Measurements from ENCODE around the gene RANBP9.

The RANBP9 gene

DNA sequence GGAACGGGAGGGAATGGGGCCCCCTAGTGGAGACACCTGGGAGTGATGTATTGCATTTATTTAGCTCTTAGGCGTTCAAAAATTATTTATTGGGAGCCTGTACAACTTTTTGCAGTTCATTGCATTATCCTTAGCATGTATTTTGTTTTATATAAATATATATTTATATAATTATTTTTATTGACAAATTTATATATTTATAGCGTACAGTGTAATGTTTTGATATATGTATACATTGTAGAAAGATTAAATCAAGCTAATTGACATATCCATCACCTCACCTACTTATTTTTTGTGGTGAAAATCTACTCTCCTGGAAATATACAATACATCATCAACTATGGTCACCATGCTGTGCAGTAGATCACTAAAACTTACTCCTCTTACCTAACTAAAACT is 136.3 kb downstream of the RANBP9 start:
- Histone ChIP-seq H3K27ac (ENCODE audit: extremely low read depth, low read depth, low read length) (peak overlapping the region; percentile 93; the same call in 1 of the 2 replicates), H3K4me3 (ENCODE audit: low read depth, low read length) (peak overlapping the region; percentile 86), H3K9me3 (ENCODE audit: control insufficient read depth, insufficient read depth, low read depth, low read length) (no peaks in the 10 kb centered on the region), H3K4me1 (ENCODE audit: control insufficient read depth, insufficient read depth, low read length) (0 out of 2 replicates have a peak, but pooled peaks cover 3% of the 10 kb centered on the region), H3K36me3 (ENCODE audit: control insufficient read depth in 2 of 2, insufficient read depth in 1 of 2, low read length in 2 of 2) (peaks cover 0 to 7% of the 10 kb centered on the region in 2 experiments; a peak in 1 of 3 replicates)
- ChIA-PET CTCF (interaction anchor here (0.5 to 4.6 kb wide), 59 partner anchors 9 to 770 kb away, joined by 3 to 62 read pairs (median 4); partner anchors contain the start of genes GFOD1, NOL7 and TBC1D7), POLR2A (interaction anchor here (0.8 to 3.2 kb wide), 25 partner anchors 11 to 273 kb away, joined by 3 to 49 read pairs (median 4); partner anchors contain the start of genes GFOD1, NOL7 and TBC1D7)
- TF ChIP-seq ZNF610 (tag by site-specific recombination; IDR thresholded peaks at IDR 0.05; ENCODE audit: borderline replicate concordance) (peak; percentile 0; the same call in 1 of the 2 replicates), ZNF600 (tag by site-specific recombination; IDR thresholded peaks at IDR 0.05) (peak; percentile 4), MEIS1 (CRISPR knock-in tag; IDR thresholded peaks at IDR 0.05; ENCODE audit: borderline replicate concordance) (no peak), ZBTB21 (tag by site-specific recombination; IDR thresholded peaks at IDR 0.05) (0 out of 2 replicates have a peak, but pooled peaks have one; percentile 8), ZNF654 (tag by site-specific recombination; IDR thresholded peaks at IDR 0.05; ENCODE audit: low read depth) (peak; percentile 59; the same call in 1 of the 2 replicates), ZSCAN30 (tag by site-specific recombination; IDR thresholded peaks at IDR 0.05) (0 out of 2 replicates have a peak, but pooled peaks have one; percentile 6)
- TF ChIP-seq, protein P1, sequence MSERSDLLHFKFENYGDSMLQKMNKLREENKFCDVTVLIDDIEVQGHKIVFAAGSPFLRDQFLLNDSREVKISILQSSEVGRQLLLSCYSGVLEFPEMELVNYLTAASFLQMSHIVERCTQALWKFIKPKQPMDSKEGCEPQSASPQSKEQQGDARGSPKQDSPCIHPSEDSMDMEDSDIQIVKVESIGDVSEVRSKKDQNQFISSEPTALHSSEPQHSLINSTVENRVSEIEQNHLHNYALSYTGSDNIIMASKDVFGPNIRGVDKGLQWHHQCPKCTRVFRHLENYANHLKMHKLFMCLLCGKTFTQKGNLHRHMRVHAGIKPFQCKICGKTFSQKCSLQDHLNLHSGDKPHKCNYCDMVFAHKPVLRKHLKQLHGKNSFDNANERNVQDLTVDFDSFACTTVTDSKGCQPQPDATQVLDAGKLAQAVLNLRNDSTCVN (tag by site-specific recombination; optimal IDR thresholded peaks at IDR 0.05), result no peak
- TF ChIP-seq, protein P2, sequence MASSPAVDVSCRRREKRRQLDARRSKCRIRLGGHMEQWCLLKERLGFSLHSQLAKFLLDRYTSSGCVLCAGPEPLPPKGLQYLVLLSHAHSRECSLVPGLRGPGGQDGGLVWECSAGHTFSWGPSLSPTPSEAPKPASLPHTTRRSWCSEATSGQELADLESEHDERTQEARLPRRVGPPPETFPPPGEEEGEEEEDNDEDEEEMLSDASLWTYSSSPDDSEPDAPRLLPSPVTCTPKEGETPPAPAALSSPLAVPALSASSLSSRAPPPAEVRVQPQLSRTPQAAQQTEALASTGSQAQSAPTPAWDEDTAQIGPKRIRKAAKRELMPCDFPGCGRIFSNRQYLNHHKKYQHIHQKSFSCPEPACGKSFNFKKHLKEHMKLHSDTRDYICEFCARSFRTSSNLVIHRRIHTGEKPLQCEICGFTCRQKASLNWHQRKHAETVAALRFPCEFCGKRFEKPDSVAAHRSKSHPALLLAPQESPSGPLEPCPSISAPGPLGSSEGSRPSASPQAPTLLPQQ (tag by site-specific recombination; IDR thresholded peaks at IDR 0.05), result no peak
- TF ChIP-seq, protein P3, sequence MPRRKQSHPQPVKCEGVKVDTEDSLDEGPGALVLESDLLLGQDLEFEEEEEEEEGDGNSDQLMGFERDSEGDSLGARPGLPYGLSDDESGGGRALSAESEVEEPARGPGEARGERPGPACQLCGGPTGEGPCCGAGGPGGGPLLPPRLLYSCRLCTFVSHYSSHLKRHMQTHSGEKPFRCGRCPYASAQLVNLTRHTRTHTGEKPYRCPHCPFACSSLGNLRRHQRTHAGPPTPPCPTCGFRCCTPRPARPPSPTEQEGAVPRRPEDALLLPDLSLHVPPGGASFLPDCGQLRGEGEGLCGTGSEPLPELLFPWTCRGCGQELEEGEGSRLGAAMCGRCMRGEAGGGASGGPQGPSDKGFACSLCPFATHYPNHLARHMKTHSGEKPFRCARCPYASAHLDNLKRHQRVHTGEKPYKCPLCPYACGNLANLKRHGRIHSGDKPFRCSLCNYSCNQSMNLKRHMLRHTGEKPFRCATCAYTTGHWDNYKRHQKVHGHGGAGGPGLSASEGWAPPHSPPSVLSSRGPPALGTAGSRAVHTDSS (tag by site-specific recombination; IDR thresholded peaks at IDR 0.05), result no peak

DNA sequence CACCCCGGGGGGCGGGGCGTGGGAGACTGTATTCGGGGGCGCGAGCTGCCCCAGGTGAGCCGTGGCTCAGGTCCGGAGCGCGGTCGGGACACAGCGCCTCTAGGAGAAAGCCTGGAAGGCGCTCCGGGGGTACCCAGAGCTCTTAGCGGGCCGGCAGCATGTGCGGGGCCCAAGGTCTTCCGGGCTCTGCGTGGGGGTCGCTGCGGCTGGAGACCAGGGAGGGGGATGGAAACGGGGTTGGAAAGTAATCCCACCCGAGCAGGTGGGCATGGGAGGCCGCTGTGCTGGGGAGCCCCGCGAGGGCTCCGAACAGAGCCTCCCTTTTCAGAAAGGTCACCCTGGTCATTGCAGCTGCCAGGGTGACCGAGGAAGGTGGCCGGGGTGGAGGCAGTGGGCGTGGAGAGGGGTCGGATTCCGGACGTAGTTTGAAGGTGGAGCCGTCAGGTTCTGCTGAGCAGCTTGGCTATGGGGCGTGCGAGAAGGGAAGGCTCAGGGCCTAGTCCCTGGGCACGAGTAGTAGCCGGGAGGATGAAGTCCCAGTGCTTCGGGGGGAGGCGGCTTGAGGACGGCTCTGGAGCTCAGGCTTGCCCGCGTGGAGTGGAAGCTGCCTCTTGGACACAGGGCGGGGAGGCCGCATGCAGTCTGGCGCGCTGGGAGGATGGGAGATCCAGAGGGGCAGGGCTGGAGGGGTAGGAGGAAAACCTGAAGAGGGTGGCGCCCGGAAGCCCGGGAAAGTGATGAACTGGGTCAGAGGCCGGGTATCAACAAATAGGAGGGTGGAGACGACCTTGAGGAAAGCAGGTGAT is 136.9 kb downstream of the RANBP9 start, which contains the start of gene SIRT5:
SIRT5 (plus strand) TSS at position 31 of the 806 bp plus-strand sequence. CDS start 9,510 bp downstream, outside the sequence.
- POLR2A ChIA-PET, result interaction anchor here (0.6 to 3.2 kb wide), 40 partner anchors 9 to 1709 kb away, joined by 3 to 49 read pairs (median 4); partner anchors contain the start of genes GFOD1, NOL7 and TBC1D7
- 0 out of 2 replicates have a peak, but pooled peaks cover 3% of the 10 kb centered on the region for H3K4me1 ChIP-seq (ENCODE audit: control insufficient read depth, insufficient read depth, low read length)
- H3K27ac ChIP-seq (ENCODE audit: extremely low read depth, low read depth, low read length), result peak within 1 kb of the TSS; percentile 93
- H3K36me3 ChIP-seq (ENCODE audit: control insufficient read depth in 2 of 2, insufficient read depth in 1 of 2, low read length in 2 of 2), result peaks cover 0 to 4% of the 10 kb centered on the region in 2 experiments; a peak in 1 of 3 replicates
- peak within 1 kb of the TSS; percentile 86 for H3K4me3 ChIP-seq (ENCODE audit: low read depth, low read length)
- H3K9me3 ChIP-seq (ENCODE audit: control insufficient read depth, insufficient read depth, low read depth, low read length), result no peaks in the 10 kb centered on the region
- CTCF ChIA-PET, result interaction anchor here (0.6 to 4.6 kb wide), 71 partner anchors 9 to 710 kb away, joined by 3 to 62 read pairs (median 4); partner anchors contain the start of genes GFOD1, NOL7 and TBC1D7
- no peak for TF ChIP-seq ZNF837 (tag by site-specific recombination; IDR thresholded peaks at IDR 0.05)
- TF ChIP-seq ZNF707 (tag by site-specific recombination; IDR thresholded peaks at IDR 0.05), result no peak
- peak; percentile 59 for TF ChIP-seq ZNF610 (tag by site-specific recombination; IDR thresholded peaks at IDR 0.05; ENCODE audit: borderline replicate concordance)
- TF ChIP-seq, protein P4, sequence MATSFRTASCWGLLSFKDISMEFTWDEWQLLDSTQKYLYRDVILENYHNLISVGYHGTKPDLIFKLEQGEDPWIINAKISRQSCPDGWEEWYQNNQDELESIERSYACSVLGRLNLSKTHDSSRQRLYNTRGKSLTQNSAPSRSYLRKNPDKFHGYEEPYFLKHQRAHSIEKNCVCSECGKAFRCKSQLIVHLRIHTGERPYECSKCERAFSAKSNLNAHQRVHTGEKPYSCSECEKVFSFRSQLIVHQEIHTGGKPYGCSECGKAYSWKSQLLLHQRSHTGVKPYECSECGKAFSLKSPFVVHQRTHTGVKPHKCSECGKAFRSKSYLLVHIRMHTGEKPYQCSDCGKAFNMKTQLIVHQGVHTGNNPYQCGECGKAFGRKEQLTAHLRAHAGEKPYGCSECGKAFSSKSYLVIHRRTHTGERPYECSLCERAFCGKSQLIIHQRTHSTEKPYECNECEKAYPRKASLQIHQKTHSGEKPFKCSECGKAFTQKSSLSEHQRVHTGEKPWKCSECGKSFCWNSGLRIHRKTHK (tag by site-specific recombination; IDR thresholded peaks at IDR 0.05), result no peak
- TF ChIP-seq SALL2 (tag by site-specific recombination; IDR thresholded peaks at IDR 0.05; ENCODE audit: borderline replicate concordance), result no peak
- no peak for TF ChIP-seq ZNF37A (tag by site-specific recombination; IDR thresholded peaks at IDR 0.05)
- TF ChIP-seq, protein P5, sequence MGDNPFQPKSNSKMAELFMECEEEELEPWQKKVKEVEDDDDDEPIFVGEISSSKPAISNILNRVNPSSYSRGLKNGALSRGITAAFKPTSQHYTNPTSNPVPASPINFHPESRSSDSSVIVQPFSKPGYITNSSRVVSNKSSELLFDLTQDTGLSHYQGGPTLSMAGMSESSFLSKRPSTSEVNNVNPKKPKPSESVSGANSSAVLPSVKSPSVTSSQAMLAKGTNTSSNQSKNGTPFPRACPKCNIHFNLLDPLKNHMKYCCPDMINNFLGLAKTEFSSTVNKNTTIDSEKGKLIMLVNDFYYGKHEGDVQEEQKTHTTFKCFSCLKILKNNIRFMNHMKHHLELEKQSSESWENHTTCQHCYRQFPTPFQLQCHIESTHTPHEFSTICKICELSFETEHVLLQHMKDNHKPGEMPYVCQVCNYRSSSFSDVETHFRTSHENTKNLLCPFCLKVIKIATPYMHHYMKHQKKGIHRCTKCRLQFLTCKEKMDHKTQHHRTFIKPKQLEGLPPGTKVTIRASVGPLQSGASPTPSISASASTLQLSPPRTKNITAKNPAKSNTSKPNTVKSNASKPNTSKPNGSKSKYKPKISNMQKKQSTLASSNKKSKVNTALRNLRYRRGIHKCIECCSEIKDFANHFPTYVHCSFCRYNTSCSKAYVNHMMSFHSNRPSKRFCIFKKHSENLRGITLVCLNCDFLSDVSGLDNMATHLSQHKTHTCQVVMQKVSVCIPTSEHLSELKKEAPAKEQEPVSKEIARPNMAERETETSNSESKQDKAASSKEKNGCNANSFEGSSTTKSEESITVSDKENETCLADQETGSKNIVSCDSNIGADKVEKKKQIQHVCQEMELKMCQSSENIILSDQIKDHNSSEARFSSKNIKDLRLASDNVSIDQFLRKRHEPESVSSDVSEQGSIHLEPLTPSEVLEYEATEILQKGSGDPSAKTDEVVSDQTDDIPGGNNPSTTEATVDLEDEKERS (tag by site-specific recombination; IDR thresholded peaks at IDR 0.05), result peak; percentile 22; the same call in 1 of the 2 replicates
- TF ChIP-seq, protein P6, sequence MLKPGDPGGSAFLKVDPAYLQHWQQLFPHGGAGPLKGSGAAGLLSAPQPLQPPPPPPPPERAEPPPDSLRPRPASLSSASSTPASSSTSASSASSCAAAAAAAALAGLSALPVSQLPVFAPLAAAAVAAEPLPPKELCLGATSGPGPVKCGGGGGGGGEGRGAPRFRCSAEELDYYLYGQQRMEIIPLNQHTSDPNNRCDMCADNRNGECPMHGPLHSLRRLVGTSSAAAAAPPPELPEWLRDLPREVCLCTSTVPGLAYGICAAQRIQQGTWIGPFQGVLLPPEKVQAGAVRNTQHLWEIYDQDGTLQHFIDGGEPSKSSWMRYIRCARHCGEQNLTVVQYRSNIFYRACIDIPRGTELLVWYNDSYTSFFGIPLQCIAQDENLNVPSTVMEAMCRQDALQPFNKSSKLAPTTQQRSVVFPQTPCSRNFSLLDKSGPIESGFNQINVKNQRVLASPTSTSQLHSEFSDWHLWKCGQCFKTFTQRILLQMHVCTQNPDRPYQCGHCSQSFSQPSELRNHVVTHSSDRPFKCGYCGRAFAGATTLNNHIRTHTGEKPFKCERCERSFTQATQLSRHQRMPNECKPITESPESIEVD (tag by site-specific recombination; IDR thresholded peaks at IDR 0.05), result no peak
- 0 out of 2 replicates have a peak, but pooled peaks have one; percentile 20 for TF ChIP-seq SCRT1 (tag by site-specific recombination; IDR thresholded peaks at IDR 0.05; ENCODE audit: borderline replicate concordance)
- TF ChIP-seq, protein P7, sequence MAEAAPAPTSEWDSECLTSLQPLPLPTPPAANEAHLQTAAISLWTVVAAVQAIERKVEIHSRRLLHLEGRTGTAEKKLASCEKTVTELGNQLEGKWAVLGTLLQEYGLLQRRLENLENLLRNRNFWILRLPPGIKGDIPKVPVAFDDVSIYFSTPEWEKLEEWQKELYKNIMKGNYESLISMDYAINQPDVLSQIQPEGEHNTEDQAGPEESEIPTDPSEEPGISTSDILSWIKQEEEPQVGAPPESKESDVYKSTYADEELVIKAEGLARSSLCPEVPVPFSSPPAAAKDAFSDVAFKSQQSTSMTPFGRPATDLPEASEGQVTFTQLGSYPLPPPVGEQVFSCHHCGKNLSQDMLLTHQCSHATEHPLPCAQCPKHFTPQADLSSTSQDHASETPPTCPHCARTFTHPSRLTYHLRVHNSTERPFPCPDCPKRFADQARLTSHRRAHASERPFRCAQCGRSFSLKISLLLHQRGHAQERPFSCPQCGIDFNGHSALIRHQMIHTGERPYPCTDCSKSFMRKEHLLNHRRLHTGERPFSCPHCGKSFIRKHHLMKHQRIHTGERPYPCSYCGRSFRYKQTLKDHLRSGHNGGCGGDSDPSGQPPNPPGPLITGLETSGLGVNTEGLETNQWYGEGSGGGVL (tag by site-specific recombination; IDR thresholded peaks at IDR 0.05), result peak; percentile 80
